NOMO-1 (cell line): ENCODE results near the gene PLB1.
A peak's percentile ranks its signal among the peaks of the same experiment; 100 is the strongest.

Experiments used
- DNase-seq, 2 experiments: peaks; one replicate each; lab custom pipeline; 2025; ENCODE audit not compliant: unreplicated experiment in 2 of 2; lab: John Stamatoyannopoulos, UW

PLB1 gene

DNA sequence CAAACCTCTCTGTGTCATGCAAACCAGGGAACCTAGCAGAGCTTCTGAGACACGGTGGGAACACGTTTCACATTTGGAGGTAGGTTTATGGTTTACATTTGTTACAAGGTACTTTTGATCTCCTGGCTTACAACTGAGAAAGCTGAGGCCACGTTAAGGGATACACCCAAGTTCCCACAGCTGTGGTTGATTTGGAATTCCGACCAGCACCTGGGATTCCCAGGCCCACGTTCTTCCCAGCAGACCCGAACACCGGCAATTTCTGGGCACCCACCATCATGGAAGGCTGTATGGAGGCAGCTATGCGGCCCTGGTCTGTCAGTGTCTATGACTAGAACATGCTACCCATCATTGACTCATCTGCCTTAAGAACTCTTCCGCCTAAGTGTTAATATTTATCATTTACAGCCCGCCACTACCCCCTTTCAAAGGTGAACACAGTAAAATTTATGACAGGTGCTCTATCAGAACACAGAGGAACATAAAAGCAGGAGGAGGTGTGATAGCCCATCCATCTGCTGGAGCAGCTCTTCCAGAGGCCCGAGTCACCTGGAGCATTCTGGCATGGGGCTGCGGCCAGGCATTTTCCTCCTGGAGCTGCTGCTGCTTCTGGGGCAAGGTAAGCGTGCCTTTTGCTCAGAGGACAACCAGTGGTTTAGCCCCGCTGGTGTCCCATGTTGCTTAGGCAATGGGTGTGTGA, at the start of gene PLB1:
Gene PLB1 (plus strand): TSS at position 510 of the 700 bp plus-strand sequence. CDS start 55 bp downstream, at position 565.
- DNase-seq, result no peak

- DNase-seq, result no peak
Observed at GRCh38 chr2:28446531-28446930, 49.3 kb upstream of the PLB1 start.

GRCh38 chr2:28447086-28447485, 48.8 kb upstream of the PLB1 start:
- no peak for DNase-seq

GRCh38 chr2:28447943-28448792, 47.7 kb upstream of the PLB1 start:
- peak; percentile 75 to 98 for DNase-seq

DNA sequence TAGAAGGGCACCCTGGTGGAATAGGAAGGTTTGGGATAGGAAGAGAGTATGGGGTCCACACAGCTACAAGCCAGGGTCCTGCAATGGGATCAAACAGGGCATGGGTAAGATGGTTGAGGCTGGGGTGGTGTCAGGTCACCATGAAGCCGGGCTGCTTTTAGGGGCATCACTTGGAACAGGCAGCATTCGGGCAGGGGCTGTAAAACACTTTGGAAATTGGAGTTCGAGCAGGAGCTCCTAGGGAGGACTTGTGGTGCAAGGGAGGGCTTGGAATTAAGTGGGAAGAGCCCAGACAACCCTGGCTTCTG, 47.1 kb upstream of the PLB1 start:
- no peak for DNase-seq

DNA sequence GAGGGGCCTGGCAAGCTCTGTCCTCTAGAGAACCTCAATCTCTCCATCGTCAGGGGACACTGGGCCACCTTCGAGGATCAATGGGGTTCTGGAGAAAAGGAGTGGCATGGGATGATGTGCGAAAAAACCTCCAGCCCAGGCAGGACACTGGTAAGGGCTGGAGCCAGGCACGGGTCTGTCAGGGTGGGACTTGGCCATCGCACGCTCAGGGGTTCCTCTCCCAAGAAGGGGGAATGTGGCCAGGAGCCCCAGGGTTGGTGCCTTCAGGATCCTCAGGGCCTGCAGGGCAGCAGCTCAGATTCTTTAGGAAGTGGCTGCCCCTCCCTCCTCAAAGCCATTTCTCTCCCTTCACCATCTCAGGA, 46.8 kb upstream of the PLB1 start:
- DNase-seq, result no peak

- peak in 1 of 2 experiments; percentile 53 for DNase-seq
Observed at GRCh38 chr2:28449488-28450395, 46.1 kb upstream of the PLB1 start.

DNA sequence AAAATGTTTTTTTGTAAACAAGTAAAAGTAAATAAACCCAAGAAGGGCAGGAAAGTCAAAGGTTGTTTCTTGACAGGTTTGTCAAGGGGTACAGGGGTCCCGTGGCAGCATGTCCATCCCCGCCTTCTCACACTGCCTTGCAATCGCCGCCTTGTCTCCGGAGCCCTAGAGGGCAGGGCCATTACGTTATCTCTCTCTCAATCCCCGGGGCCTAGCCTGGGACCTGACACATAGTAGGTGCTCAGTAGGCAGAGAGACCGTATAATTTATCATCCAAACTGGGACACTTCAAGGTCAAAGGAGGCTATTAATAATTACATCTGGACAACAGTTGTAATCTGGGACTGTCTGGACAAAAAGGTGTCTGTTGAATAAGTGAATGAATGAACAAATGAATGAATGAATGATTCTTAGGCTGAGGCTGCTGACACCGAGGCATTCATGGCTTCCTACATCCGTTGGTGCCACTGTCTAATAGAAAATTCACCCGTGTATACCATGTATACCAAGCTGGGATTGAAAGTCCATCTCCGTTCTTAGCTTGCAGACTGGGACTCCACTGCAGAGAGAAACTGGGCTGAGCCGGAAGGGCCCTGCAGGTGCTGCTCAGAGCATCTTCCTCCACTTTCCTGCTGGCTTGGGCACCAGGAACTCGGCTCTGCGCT, 44.8 kb upstream of the PLB1 start:
- DNase-seq, result no peak

- no peak for DNase-seq
Observed at GRCh38 chr2:28451793-28452533, 43.9 kb upstream of the PLB1 start.

DNA sequence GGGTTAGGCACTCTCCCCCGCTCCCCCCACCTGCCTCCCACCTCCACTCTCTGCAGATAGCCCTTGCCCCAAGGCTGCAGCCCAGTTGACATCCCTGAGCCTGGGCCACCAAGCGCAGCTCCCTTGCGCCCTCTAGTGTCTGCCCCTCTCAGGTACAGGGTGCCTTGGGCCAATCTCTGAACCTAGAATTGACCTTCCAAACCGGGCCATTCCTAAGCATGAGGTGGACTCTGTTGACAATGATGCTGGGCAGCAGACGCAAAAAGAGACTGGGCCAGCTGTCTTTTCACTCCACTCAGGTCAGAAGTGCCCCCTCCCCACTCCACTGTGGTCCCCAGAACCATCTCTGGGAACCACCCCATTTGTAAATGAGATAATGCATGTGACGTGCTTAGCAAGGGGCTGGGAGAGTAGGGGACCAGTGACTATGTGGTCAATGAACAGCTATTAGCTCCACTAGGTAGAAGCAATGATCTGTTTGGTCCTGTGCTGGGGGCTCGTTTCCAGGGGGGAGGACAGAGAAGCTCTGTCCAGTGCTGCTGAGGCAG, 43.3 kb upstream of the PLB1 start:
- DNase-seq, result peak; percentile 50 to 75

- DNase-seq, result no peak
Observed at GRCh38 chr2:28453396-28453795, 42.5 kb upstream of the PLB1 start.

DNA sequence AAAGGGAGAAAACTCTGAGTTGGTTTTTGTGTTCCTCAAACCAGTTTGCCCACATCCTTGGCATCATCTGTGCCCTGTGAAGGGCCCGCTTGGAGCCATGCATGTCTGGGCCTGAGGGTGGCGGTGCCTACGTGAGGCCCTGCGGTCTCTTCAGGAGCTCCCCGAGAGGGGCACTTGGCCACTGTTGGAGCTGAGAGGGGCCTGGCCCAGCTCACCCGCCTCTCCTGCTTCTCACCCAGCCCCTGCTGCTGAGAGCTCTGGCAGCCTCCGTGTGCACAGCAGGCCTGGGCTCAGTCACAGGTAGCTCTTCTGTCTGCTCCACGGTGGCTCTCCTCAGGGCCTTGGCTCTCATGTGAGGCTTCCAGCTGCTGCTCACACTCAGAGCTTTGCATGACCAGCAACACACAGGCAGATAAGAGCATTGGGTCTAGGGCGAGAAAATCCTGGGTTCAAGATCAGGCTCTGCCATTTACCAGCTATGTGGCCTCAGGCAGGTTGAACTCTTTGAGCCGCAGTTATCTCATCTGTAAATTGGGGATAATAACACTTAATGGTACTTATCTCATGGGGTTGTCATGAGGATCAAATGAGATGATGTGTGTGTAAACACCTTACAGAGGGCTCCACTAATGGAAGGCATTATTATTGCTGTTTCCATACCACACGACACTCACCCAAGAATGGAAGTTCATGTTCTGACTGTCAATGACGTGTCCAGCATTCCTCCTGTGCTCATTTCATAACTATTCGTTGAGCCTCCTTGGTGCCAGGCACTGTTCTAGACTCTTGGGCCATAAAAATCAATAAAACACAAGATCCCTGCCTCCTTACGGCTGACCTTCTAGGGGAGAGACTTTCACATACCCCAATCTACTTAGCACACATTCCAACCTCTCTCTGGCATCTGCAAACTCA, 41.6 kb upstream of the PLB1 start:
- no peak for DNase-seq

DNA sequence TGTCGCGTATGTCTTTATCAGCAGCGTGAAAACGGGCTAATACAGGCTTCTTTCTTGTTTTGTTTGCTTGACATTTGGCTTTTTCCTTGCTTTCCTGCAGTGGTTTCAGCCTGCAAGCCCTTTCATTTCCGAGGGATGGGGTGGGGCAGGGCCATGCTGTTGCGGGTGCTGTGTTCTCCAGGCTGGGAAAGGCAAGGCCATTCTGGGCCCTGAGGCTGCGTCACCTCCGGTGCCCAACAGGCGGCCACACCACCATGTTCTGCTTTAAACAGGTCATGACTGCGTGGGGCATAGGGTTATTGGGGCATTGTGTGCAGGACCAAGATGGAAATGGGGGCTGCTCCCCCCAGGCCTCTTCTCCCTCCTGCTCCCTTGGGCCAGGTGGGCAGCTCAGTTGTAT, 38.6 kb upstream of the PLB1 start:
- DNase-seq, result no peak

GRCh38 chr2:28461056-28461455, 34.8 kb upstream of the PLB1 start:
- peak in 1 of 2 experiments; percentile 4 for DNase-seq

DNA sequence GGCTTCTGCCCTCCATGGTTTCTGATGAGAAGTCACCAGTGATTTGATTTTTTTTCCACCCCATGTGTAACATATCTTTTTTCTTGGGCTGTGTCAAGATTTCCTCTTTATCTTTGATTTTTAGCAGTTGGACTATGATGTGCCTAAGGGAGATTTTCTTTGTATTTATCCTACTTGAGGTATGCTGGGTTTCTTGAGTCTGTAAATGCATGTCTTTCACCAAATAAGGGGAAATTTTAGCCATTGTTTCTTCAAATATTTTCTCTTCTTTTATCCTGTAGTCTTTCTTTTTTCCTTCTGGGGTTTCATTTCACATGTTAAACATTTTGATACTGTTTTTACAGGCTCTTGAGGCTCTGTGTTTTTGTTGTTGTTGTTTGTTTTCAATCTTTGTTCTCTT, 33.7 kb upstream of the PLB1 start:
- no peak for DNase-seq

- no peak for DNase-seq
Observed at GRCh38 chr2:28463211-28463816, 32.5 kb upstream of the PLB1 start.

- peak; percentile 55 to 94 for DNase-seq
Observed at GRCh38 chr2:28463893-28464292, 32.0 kb upstream of the PLB1 start.

GRCh38 chr2:28465148-28465885, 30.5 kb upstream of the PLB1 start:
- no peak for DNase-seq
